ENCODE measurements around the gene C18orf63.
"Not testable (repeated sequence)": the region's sequence is repeated elsewhere in the genome, so short reads cannot be mapped to it uniquely, and the experiment has no call there.

Gene C18orf63

GRCh38 chr18:74288041-74288440 lies 27.6 kb upstream of the C18orf63 start:
- no peaks in the 10 kb centered on the region for H3K27me3 ChIP-seq (replicated peaks; ENCODE audit: control insufficient read depth, insufficient read depth, low read length)
- peak overlapping the region; percentile 97 for H3K4me3 ChIP-seq (ENCODE audit: low read length)
- peaks cover 5% of the 10 kb centered on the region for H3K36me3 ChIP-seq (ENCODE audit: control insufficient read depth, insufficient read depth, low read length, severe bottlenecking)

DNA sequence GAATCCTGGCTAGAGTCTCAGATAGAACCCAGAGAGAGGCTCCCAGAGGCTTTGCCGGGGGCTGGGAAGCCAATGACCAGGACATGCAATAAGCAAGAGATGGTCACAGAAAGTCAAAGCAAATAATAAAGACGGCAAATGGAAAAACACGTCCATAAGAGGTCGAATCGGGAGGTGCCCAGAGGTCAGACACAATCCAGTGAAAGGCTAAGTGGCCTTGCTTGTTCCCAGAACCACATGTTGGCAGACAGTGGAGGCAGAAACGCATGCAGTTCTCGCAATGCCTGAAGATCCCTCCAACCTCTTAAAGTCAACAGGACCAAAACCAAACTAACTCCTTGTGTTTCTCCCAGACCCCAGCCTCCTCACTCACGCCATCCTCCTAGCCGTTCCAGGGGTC lies 26.9 kb upstream of the C18orf63 start:
- Histone ChIP-seq H3K9me3 (ENCODE audit: control insufficient read depth, low read length) (no peaks in the 10 kb centered on the region), H3K9ac (ENCODE audit: low read length) (peak overlapping the region; percentile 95), H3K4me3 (ENCODE audit: low read length) (peak overlapping the region; percentile 97), H3K36me3 (ENCODE audit: control insufficient read depth, insufficient read depth, low read length, severe bottlenecking) (peaks cover 5% of the 10 kb centered on the region), H3K27me3 (replicated peaks; ENCODE audit: control insufficient read depth, insufficient read depth, low read length) (no peaks in the 10 kb centered on the region), H3K4me1 (ENCODE audit: control insufficient read depth, insufficient read depth, low read length) (peaks cover 67% of the 10 kb centered on the region)
- no peak for DNase-seq (ENCODE audit: low read depth)

More at GRCh38 chr18:74288041-74288440, 27.6 kb upstream of the C18orf63 start:
- Histone ChIP-seq H3K4me1 (ENCODE audit: control insufficient read depth, insufficient read depth, low read length) (peaks cover 74% of the 10 kb centered on the region), H3K9ac (ENCODE audit: low read length) (peak overlapping the region; percentile 95), H3K9me3 (ENCODE audit: control insufficient read depth, low read length) (no peaks in the 10 kb centered on the region)
- no peak for DNase-seq (ENCODE audit: low read depth)

DNA sequence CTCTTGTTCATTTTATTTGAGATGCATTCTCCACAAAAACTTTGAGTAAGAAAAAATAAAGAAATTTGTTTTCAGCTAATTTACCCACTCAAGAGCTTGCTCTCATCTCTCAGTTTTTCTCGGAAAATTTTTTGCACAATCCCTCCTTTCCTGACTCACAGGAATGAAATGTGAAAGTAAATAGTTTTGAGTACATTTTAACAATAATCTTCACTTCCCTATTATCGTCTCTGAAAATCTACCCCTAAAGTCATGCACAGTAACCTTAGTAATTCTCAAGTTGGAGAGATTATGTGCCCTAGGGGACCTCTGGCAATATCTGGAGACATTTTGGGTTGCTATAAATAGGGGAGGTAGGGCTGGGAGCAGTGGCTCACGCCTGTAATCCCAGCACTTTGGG lies 26.5 kb upstream of the C18orf63 start:
- peak; percentile 67 for DNase-seq (ENCODE audit: low read depth)
- H3K4me1 ChIP-seq (ENCODE audit: control insufficient read depth, insufficient read depth, low read length): peaks cover 68% of the 10 kb centered on the region
- no peaks in the 10 kb centered on the region for H3K27me3 ChIP-seq (replicated peaks; ENCODE audit: control insufficient read depth, insufficient read depth, low read length)
- peaks cover 5% of the 10 kb centered on the region for H3K36me3 ChIP-seq (ENCODE audit: control insufficient read depth, insufficient read depth, low read length, severe bottlenecking)
- peak overlapping the region; percentile 97 for H3K4me3 ChIP-seq (ENCODE audit: low read length)
- H3K9ac ChIP-seq (ENCODE audit: low read length): peak overlapping the region; percentile 95
- no peaks in the 10 kb centered on the region for H3K9me3 ChIP-seq (ENCODE audit: control insufficient read depth, low read length)

- no peaks in the 10 kb centered on the region for H3K9me3 ChIP-seq (ENCODE audit: control insufficient read depth, low read length)
- no peaks in the 10 kb centered on the region for H3K27me3 ChIP-seq (replicated peaks; ENCODE audit: control insufficient read depth, insufficient read depth, low read length)
- peaks cover 5% of the 10 kb centered on the region for H3K36me3 ChIP-seq (ENCODE audit: control insufficient read depth, insufficient read depth, low read length, severe bottlenecking)
- no peak for DNase-seq (ENCODE audit: low read depth)
- H3K4me1 ChIP-seq (ENCODE audit: control insufficient read depth, insufficient read depth, low read length): peaks cover 66% of the 10 kb centered on the region
- peak overlapping the region; percentile 97 for H3K4me3 ChIP-seq (ENCODE audit: low read length)
- peak overlapping the region; percentile 95 for H3K9ac ChIP-seq (ENCODE audit: low read length)
Observed at GRCh38 chr18:74290021-74290420, 25.6 kb upstream of the C18orf63 start.

DNA sequence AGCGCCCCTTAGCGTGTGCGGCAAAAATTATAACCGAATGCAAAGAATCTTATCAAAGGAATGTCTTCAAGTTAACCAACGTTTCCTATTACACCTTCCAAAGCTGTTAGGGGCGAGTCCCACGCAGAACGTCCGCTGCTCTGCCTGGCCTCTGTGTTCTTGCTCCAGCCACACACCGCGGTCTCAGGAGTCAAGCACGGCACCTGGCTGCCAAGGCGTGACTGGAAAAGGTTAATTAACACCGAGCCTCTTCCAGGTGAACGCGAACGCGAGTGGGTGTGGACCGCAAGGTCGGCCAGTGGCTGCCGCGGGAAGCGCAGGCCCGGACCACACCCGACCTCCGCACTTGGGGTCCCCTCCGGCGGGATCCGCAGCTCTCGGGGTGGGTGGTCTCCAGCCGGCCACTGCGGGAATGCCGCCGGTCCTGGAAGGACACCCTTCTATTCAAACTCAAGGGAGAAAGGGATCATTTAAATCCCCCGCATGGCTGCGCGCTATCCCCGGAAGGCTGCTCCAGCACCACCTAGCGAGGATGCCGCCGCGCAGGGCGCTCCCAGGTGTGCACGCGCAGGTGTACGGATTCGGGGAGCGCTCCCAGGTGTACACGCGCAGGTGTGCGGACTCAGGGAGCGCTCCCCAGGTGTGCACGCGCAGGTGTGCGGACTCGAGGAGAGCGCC lies 24.7 kb upstream of the C18orf63 start:
- H3K36me3 ChIP-seq (ENCODE audit: control insufficient read depth, insufficient read depth, low read length, severe bottlenecking): peaks cover 5% of the 10 kb centered on the region
- no peaks in the 10 kb centered on the region for H3K9me3 ChIP-seq (ENCODE audit: control insufficient read depth, low read length)
- H3K9ac ChIP-seq (ENCODE audit: low read length): peak overlapping the region; percentile 95
- H3K27me3 ChIP-seq (replicated peaks; ENCODE audit: control insufficient read depth, insufficient read depth, low read length): no peaks in the 10 kb centered on the region
- DNase-seq (ENCODE audit: low read depth): no peak
- peaks cover 57% of the 10 kb centered on the region for H3K4me1 ChIP-seq (ENCODE audit: control insufficient read depth, insufficient read depth, low read length)
- H3K4me3 ChIP-seq (ENCODE audit: low read length): peak overlapping the region; percentile 97

- Histone ChIP-seq H3K36me3 (ENCODE audit: control insufficient read depth, insufficient read depth, low read length, severe bottlenecking) (peaks cover 4% of the 10 kb centered on the region), H3K9me3 (ENCODE audit: control insufficient read depth, low read length) (no peaks in the 10 kb centered on the region), H3K27me3 (replicated peaks; ENCODE audit: control insufficient read depth, insufficient read depth, low read length) (no peaks in the 10 kb centered on the region), H3K4me1 (ENCODE audit: control insufficient read depth, insufficient read depth, low read length) (peaks cover 52% of the 10 kb centered on the region), H3K9ac (ENCODE audit: low read length) (peak overlapping the region; percentile 95), H3K4me3 (ENCODE audit: low read length) (peak overlapping the region; percentile 97)
- DNase-seq (ENCODE audit: low read depth): no peak
Observed at GRCh38 chr18:74291472-74291770, 24.2 kb upstream of the C18orf63 start.

DNA sequence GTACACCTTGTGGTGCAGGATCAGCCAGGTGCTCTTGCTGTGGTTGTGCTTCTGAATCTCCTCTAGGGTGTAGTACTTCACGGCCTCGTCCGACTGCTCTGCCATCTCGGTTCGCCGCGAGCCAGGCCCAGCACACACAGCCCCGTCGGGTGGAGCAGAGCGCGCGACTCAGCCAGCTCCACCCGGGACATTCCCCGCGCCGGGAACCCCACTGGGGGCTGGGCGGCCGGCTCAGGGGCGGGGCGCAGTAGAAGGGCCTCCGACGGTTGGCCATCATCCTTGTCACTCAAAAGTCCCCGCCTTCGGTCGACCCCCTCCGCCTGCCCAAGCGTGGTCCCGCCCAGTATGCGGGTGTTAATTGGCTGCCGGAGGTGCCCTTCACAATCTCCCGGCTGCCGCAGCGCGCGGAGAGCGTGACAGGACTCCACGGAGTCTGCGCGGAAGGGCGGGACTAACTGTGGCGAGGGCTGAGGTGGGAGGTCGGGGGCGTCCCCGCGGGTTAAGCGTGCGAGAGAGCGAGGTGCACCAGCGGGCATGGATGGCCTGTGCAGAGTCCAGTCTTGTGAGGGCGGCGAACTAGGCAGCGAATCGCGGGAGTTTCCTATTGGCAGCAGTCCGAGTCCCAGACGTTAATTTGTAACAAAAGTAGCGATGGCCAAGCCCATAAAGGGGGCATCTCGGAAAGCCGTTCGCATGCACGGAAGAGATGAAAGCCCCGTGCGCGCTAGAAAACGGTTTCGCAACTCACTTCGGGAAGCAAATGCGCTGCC lies 23.7 kb upstream of the C18orf63 start, which contains the start of gene CYB5A:
Gene CYB5A, minus strand, starts transcription at position 193 of the 770 bp plus-strand sequence. Its CDS starts 88 bp downstream, at position 105.
- H3K9ac ChIP-seq (ENCODE audit: low read length): peak within 1 kb of the TSS; percentile 95
- H3K4me3 ChIP-seq (ENCODE audit: low read length): peak within 1 kb of the TSS; percentile 97
- H3K36me3 ChIP-seq (ENCODE audit: control insufficient read depth, insufficient read depth, low read length, severe bottlenecking): peaks cover under 1% of the 10 kb centered on the region
- peak; percentile 99 for DNase-seq (ENCODE audit: low read depth)
- peaks cover 46% of the 10 kb centered on the region for H3K4me1 ChIP-seq (ENCODE audit: control insufficient read depth, insufficient read depth, low read length)
- H3K27me3 ChIP-seq (replicated peaks; ENCODE audit: control insufficient read depth, insufficient read depth, low read length): no peaks in the 10 kb centered on the region
- H3K9me3 ChIP-seq (ENCODE audit: control insufficient read depth, low read length): no peaks in the 10 kb centered on the region

GRCh38 chr18:74292541-74292858 lies 23.1 kb upstream of the C18orf63 start:
- Histone ChIP-seq H3K27me3 (replicated peaks; ENCODE audit: control insufficient read depth, insufficient read depth, low read length) (no peaks in the 10 kb centered on the region), H3K4me1 (ENCODE audit: control insufficient read depth, insufficient read depth, low read length) (peaks cover 41% of the 10 kb centered on the region), H3K9me3 (ENCODE audit: control insufficient read depth, low read length) (no peaks in the 10 kb centered on the region), H3K36me3 (ENCODE audit: control insufficient read depth, insufficient read depth, low read length, severe bottlenecking) (no peaks in the 10 kb centered on the region), H3K9ac (ENCODE audit: low read length) (peak overlapping the region; percentile 87), H3K4me3 (ENCODE audit: low read length) (peak overlapping the region; percentile 97)
- DNase-seq (ENCODE audit: low read depth): no peak

- not testable (repeated sequence) for DNase-seq (ENCODE audit: low read depth); H3K9me3 ChIP-seq (ENCODE audit: control insufficient read depth, low read length); H3K27me3 ChIP-seq (replicated peaks; ENCODE audit: control insufficient read depth, insufficient read depth, low read length); H3K36me3 ChIP-seq (ENCODE audit: control insufficient read depth, insufficient read depth, low read length, severe bottlenecking)
- Histone ChIP-seq H3K4me1 (ENCODE audit: control insufficient read depth, insufficient read depth, low read length) (peaks cover 36% of the 10 kb centered on the region), H3K9ac (ENCODE audit: low read length) (peak overlapping the region; percentile 87), H3K4me3 (ENCODE audit: low read length) (peak overlapping the region; percentile 97)
Observed at GRCh38 chr18:74292982-74293381, 22.7 kb upstream of the C18orf63 start.

GRCh38 chr18:74294526-74294925 lies 21.1 kb upstream of the C18orf63 start:
- DNase-seq (ENCODE audit: low read depth): no peak
- Histone ChIP-seq H3K27me3 (replicated peaks; ENCODE audit: control insufficient read depth, insufficient read depth, low read length) (no peaks in the 10 kb centered on the region), H3K9me3 (ENCODE audit: control insufficient read depth, low read length) (no peaks in the 10 kb centered on the region), H3K36me3 (ENCODE audit: control insufficient read depth, insufficient read depth, low read length, severe bottlenecking) (no peaks in the 10 kb centered on the region), H3K9ac (ENCODE audit: low read length) (no peak overlapping the region), H3K4me1 (ENCODE audit: control insufficient read depth, insufficient read depth, low read length) (peaks cover 25% of the 10 kb centered on the region), H3K4me3 (ENCODE audit: low read length) (no peak overlapping the region)

DNA sequence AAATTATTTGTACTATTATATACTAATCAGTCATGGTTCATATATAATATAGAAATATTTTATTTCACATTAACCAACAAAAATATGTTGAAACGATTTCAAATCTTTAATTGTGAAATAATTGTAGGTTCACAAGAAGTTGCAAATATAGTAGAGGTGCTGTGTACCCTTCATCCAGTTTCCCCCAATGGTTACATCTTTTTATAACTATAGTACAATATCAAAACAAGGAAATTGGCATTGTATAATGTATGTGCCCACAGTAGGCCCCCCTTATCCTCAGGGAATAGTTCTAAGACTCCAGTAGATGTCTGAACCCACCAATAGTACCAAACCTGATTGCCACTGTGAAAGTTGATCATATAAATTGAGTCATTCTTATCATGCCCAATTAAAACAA lies 16.5 kb upstream of the C18orf63 start:
- Histone ChIP-seq H3K27me3 (replicated peaks; ENCODE audit: control insufficient read depth, insufficient read depth, low read length) (no peaks in the 10 kb centered on the region), H3K9me3 (ENCODE audit: control insufficient read depth, low read length) (no peaks in the 10 kb centered on the region), H3K36me3 (ENCODE audit: control insufficient read depth, insufficient read depth, low read length, severe bottlenecking) (no peaks in the 10 kb centered on the region), H3K4me3 (ENCODE audit: low read length) (no peak overlapping the region), H3K9ac (ENCODE audit: low read length) (no peak overlapping the region), H3K4me1 (ENCODE audit: control insufficient read depth, insufficient read depth, low read length) (peaks cover 11% of the 10 kb centered on the region)
- no peak for DNase-seq (ENCODE audit: low read depth)
